Nephron progenitor cell (in vitro differentiated cells): ENCODE results near the gene CHI3L2.

Experiments
- DNase-seq: peaks from one replicate; pipeline ENCODE4 v3.0.0; 2021
- H3K27ac Mint-ChIP-seq: 2 replicates; pipeline ENCODE4 v1.8.0; 2021; ENCODE audit warnings: mild to moderate bottlenecking, moderate library complexity, mixed read lengths
- H3K27me3 Mint-ChIP-seq: 2 replicates; pipeline ENCODE4 v1.8.0; 2021; ENCODE audit warnings: mild to moderate bottlenecking, low read depth, mixed read lengths; ENCODE audit not compliant: poor library complexity
- H3K36me3 Mint-ChIP-seq: 2 replicates; pipeline ENCODE4 v1.8.0; 2021; ENCODE audit warnings: low read depth, mixed read lengths
- H3K4me1 Mint-ChIP-seq: 2 replicates; pipeline ENCODE4 v1.8.0; 2021; ENCODE audit warnings: mixed read lengths
- H3K4me3 Mint-ChIP-seq: 2 replicates; pipeline ENCODE4 v1.8.0; 2021; ENCODE audit warnings: mild to moderate bottlenecking, moderate library complexity, mixed read lengths
- H3K9me3 Mint-ChIP-seq: 2 replicates; pipeline ENCODE4 v1.8.0; 2021; ENCODE audit warnings: mild to moderate bottlenecking, moderate library complexity, mixed read lengths
- TF ChIP-seq, protein P1 (sequence below): fragments of 200-600 bp; sonication (generic); IDR thresholded peaks from 2 replicates; pipeline ENCODE4 v1.5.0; 2021; ENCODE audit warnings: antibody characterized with exemption

The CHI3L2 gene

DNA sequence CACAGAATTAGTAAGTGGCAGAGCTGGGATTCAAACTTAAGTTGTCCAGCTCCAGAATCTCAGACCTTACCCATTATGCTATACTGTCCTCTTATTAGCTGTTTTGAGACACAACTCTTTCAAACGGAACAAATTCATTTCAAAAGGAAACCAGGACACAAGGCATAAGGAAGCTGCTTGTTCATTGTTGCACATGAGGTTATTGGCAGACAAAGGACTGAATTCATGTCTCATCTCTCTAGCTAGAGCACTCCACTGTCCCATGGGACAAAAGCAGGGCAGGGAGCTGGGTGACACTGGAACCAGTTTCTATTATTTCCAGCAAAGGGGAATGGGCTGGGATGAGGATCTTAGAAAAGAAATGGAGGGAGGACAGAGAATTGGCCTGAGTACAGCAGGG lies 26.4 kb downstream of the CHI3L2 start:
- Mint-ChIP-seq H3K9me3 (no peaks in the 10 kb centered on the region), H3K27ac (no peak overlapping the region), H3K27me3 (peaks cover 16% of the 10 kb centered on the region), H3K36me3 (no peaks in the 10 kb centered on the region), H3K4me3 (no peak overlapping the region), H3K4me1 (no peaks in the 10 kb centered on the region)
- no peak for DNase-seq
- TF ChIP-seq, protein P1, sequence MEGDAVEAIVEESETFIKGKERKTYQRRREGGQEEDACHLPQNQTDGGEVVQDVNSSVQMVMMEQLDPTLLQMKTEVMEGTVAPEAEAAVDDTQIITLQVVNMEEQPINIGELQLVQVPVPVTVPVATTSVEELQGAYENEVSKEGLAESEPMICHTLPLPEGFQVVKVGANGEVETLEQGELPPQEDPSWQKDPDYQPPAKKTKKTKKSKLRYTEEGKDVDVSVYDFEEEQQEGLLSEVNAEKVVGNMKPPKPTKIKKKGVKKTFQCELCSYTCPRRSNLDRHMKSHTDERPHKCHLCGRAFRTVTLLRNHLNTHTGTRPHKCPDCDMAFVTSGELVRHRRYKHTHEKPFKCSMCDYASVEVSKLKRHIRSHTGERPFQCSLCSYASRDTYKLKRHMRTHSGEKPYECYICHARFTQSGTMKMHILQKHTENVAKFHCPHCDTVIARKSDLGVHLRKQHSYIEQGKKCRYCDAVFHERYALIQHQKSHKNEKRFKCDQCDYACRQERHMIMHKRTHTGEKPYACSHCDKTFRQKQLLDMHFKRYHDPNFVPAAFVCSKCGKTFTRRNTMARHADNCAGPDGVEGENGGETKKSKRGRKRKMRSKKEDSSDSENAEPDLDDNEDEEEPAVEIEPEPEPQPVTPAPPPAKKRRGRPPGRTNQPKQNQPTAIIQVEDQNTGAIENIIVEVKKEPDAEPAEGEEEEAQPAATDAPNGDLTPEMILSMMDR = no peak

DNA sequence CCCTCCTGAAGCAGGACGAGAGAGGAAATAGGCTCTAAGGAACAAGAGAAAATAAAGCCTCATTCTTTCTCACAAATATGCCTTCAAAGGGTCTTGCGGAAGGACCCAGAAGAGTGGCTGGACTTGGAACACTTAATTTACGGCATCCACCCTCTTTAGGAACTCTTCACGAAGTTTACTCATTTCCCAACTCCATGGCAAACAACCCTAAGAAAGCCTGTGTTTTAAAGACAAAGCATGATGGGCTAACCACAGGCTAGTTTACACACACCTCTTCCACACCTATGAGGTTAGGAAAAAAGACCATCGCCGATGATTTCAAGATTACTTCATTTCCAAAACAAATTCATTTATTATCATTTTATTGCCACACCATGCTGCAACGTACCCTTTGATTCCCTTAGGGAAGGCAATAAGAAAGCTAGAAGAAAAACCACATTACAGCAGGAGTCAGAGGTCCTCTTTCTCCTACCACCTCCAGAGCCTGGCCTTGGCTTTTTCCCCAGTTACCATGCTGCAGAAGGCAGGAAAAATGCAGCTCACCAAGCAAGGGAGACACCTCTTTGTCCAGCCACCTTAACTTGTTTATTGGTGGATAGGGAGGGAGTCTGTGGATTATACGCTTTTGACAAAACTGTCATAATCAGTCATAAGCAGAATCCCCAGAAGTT lies 29.6 kb downstream of the CHI3L2 start:
- Mint-ChIP-seq H3K9me3 (no peaks in the 10 kb centered on the region), H3K27me3 (peaks cover 15% of the 10 kb centered on the region), H3K4me1 (no peaks in the 10 kb centered on the region), H3K27ac (no peak overlapping the region), H3K36me3 (no peaks in the 10 kb centered on the region), H3K4me3 (no peak overlapping the region)
- no peak for DNase-seq
- TF ChIP-seq, protein P1 = no peak

DNA sequence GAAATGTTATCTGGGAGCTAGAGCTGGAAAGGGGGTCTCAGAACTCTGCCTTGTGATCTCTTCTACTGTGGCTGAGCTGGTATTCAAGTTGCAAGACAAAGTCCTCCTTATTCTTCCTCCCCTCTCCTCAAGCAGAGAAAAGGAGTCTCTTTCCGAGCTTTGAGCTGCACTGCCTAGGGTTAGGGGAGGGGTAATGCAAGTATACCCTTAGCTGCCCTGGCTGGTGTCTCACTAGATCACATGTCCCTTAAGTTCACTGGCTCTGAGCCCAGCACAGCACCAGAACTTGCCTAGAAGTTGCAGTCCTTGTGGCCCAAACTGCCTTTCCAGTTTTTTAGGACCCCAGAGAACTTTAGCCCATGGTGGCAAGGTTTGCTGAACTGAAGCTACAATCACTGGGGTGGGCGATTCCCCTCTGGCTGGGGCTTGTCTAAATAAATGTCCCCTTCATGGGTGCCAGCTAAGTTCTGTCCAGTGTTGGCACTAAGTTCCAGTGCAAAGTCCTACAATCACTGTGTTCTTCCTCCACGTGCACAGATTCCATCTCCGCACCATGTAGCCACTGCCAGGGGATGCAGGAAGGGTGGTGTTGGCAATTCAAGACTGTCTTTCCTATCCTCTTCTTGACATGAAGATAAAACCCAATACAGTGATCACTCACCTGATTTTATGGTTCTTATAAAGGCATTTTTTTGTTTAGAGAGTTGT lies 40.4 kb downstream of the CHI3L2 start:
- no peak for DNase-seq
- H3K27me3 Mint-ChIP-seq = peaks cover 16% of the 10 kb centered on the region
- no peaks in the 10 kb centered on the region for H3K9me3 Mint-ChIP-seq
- H3K4me1 Mint-ChIP-seq = no peaks in the 10 kb centered on the region
- no peaks in the 10 kb centered on the region for H3K36me3 Mint-ChIP-seq
- TF ChIP-seq, protein P1 = no peak
- no peak overlapping the region for H3K4me3 Mint-ChIP-seq
- H3K27ac Mint-ChIP-seq = no peak overlapping the region

DNA sequence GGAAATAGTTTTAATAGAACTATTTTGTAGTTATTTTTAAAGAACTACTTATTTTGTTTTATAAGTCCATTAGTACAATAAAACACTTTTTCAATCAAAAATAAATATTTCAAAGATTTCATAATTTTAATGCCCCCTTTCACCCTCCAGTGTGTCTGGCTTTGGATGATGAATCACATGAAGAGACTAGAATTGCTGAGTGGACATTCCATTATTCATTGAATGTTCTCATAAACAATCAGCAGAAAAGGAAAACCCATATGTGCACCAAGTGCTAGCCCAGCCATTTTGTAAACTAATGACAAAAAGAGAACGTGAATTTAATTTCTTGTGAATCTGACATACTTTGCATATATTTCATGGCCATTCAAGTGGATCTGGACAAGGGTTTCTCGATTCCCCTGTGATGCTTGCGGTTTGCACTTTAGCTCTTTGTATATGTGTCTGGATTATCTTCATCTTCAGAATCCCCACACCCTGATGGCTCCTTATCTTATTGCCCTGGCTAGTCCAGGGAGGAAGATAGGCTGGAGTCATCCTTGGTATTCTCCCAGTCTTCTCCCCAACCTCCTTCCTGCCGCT lies 42.4 kb downstream of the CHI3L2 start:
- Mint-ChIP-seq H3K36me3 (no peaks in the 10 kb centered on the region), H3K4me3 (no peak overlapping the region), H3K27ac (no peak overlapping the region), H3K27me3 (peaks cover 16% of the 10 kb centered on the region), H3K9me3 (no peaks in the 10 kb centered on the region), H3K4me1 (no peaks in the 10 kb centered on the region)
- DNase-seq = no peak
- TF ChIP-seq, protein P1 = no peak

DNA sequence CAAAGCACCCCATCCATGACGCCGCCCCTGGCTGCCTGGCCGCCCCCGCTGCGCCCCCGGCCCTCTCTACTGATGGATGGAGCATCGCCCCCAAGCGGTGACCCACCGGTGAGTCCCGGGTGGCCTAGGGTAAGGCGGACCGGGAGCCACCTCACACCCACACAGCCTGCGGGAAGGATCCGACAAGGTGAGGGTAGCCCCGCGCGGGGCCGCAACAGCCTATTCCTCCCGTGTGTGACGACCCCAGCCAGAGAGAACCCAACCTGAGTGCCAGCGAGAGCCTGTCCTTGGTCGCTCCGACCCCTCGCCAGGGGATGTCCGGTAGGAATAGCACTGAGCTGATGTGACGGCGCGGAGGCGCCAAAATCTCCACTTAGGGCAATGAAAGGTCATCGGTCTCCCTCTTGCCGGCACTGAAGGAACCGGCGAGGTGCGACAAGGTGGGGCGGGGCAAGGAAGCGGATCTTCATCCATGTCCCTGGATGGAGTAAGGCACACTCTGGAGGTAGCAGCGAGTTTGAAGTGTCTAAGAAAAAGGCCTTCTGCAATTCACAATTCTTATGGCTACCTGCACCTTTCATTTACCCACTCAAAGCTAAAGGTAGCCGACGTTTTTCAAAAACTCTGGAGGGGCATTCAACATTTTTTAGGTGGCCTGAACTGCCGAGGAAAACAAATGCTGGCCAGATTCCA lies 43.4 kb downstream of the CHI3L2 start:
- DNase-seq = no peak
- TF ChIP-seq, protein P1 = no peak
- no peak overlapping the region for H3K4me3 Mint-ChIP-seq
- H3K27ac Mint-ChIP-seq = no peak overlapping the region
- no peaks in the 10 kb centered on the region for H3K4me1 Mint-ChIP-seq
- H3K27me3 Mint-ChIP-seq = peaks cover 16% of the 10 kb centered on the region
- H3K36me3 Mint-ChIP-seq = no peaks in the 10 kb centered on the region
- H3K9me3 Mint-ChIP-seq = no peaks in the 10 kb centered on the region
